Fibroblast of the conjunctiva (primary cell): ENCODE data around the gene CPEB1.
"Not testable (repeated sequence)": the region's sequence is repeated elsewhere in the genome, so short reads cannot be mapped to it uniquely, and the experiment has no call there.

Experiments used
- DNase-seq: peaks from one replicate; pipeline ENCODE4 v3.0.0-alpha.2; 2010; ENCODE audit warnings: low read depth

CPEB1 gene

GRCh38 chr15:82513587-82513986, 133.6 kb downstream of the CPEB1 start:
- DNase-seq: not testable (repeated sequence)

GRCh38 chr15:82507693-82508092, 139.5 kb downstream of the CPEB1 start:
- not testable (repeated sequence) for DNase-seq

GRCh38 chr15:82507087-82507486, 140.1 kb downstream of the CPEB1 start:
- not testable (repeated sequence) for DNase-seq

GRCh38 chr15:82505842-82506241, 141.3 kb downstream of the CPEB1 start:
- DNase-seq: not testable (repeated sequence)

- DNase-seq: not testable (repeated sequence)
Measured at GRCh38 chr15:82504074-82504473, 143.1 kb downstream of the CPEB1 start.

- not testable (repeated sequence) for DNase-seq
Measured at GRCh38 chr15:82502700-82503339, 144.3 kb downstream of the CPEB1 start.

- not testable (repeated sequence) for DNase-seq
Measured at GRCh38 chr15:82500772-82501171, 146.4 kb downstream of the CPEB1 start.

GRCh38 chr15:82497978-82498377, 149.2 kb downstream of the CPEB1 start:
- not testable (repeated sequence) for DNase-seq
